Mesothelial cell of epicardium (in vitro differentiated cells): ENCODE data around the gene PPFIA4. TPM values are rescaled to one million over a fixed set of nuclear protein-coding genes. Genes with fewer than 3 reads are reported as not detected.

Source experiments
- DNase-seq, 2 experiments: peaks; one replicate each; pipeline ENCODE4 v3.0.0; 2021; ENCODE audit warnings: low spot score in 2 of 2; ENCODE audit not compliant: unreplicated experiment in 2 of 2
- H3K27ac Mint-ChIP-seq: 2 replicates; pipeline ENCODE4 v1.8.0; 2021; ENCODE audit warnings: mixed read lengths
- H3K27me3 Mint-ChIP-seq: 2 replicates; pipeline ENCODE4 v1.8.0; 2021; ENCODE audit warnings: low read depth, mixed read lengths
- H3K36me3 Mint-ChIP-seq: 2 replicates; pipeline ENCODE4 v1.8.0; 2021; ENCODE audit warnings: mixed read lengths
- H3K4me1 Mint-ChIP-seq: 2 replicates; pipeline ENCODE4 v1.8.0; 2021; ENCODE audit warnings: mixed read lengths
- H3K4me3 Mint-ChIP-seq: 2 replicates; pipeline ENCODE4 v1.8.0; 2021; ENCODE audit warnings: mild to moderate bottlenecking, moderate library complexity, mixed read lengths
- H3K9me3 Mint-ChIP-seq: 2 replicates; pipeline ENCODE4 v1.8.0; 2021; ENCODE audit warnings: mixed read lengths
- CTCF ChIP-seq: fragments of 200-600 bp; sonication (generic); IDR thresholded peaks from one replicate; pipeline ENCODE4 v1.5.0; 2021; ENCODE audit warnings: antibody characterized with exemption; ENCODE audit not compliant: unreplicated experiment
- total RNA-seq: library from RNA; stranded (reverse); gene quantifications from 3 replicates; pipeline ENCODE4 v1.2.1, GENCODE V29; 2021

PPFIA4 gene
- total RNA-seq, 1 donor from 2014 or later: 35.3 TPM

GRCh38 chr1:203124011-203124410 is 97.7 kb downstream of the PPFIA4 start:
- no peak overlapping the region for H3K4me3 Mint-ChIP-seq
- no peaks in the 10 kb centered on the region for H3K36me3 Mint-ChIP-seq
- no peaks in the 10 kb centered on the region for H3K9me3 Mint-ChIP-seq
- peak in 1 of 2 experiments; percentile 29 for DNase-seq
- H3K27ac Mint-ChIP-seq: no peak overlapping the region
- no peak for TF ChIP-seq CTCF
- peaks cover 54% of the 10 kb centered on the region for H3K4me1 Mint-ChIP-seq
- peaks cover 71% of the 10 kb centered on the region for H3K27me3 Mint-ChIP-seq

- Mint-ChIP-seq H3K27me3 (peaks cover 68% of the 10 kb centered on the region), H3K4me1 (peaks cover 54% of the 10 kb centered on the region), H3K27ac (no peak overlapping the region), H3K9me3 (no peaks in the 10 kb centered on the region), H3K36me3 (no peaks in the 10 kb centered on the region), H3K4me3 (no peak overlapping the region)
- no peak for DNase-seq
- no peak for TF ChIP-seq CTCF
These were observed 98.4 kb downstream of the PPFIA4 start for GRCh38 chr1:203124546-203125317.

GRCh38 chr1:203126151-203126865 is 100.0 kb downstream of the PPFIA4 start:
- no peak overlapping the region for H3K27ac Mint-ChIP-seq
- DNase-seq: peak in 1 of 2 experiments; percentile 36
- H3K27me3 Mint-ChIP-seq: peaks cover 55% of the 10 kb centered on the region
- peaks cover 48% of the 10 kb centered on the region for H3K4me1 Mint-ChIP-seq
- H3K36me3 Mint-ChIP-seq: no peaks in the 10 kb centered on the region
- no peaks in the 10 kb centered on the region for H3K9me3 Mint-ChIP-seq
- peak; percentile 44 for TF ChIP-seq CTCF
- H3K4me3 Mint-ChIP-seq: no peak overlapping the region

GRCh38 chr1:203126866-203127665 is 100.8 kb downstream of the PPFIA4 start:
- Mint-ChIP-seq H3K4me3 (peak overlapping the region; percentile 57), H3K9me3 (no peaks in the 10 kb centered on the region), H3K4me1 (peaks cover 43% of the 10 kb centered on the region), H3K36me3 (no peaks in the 10 kb centered on the region), H3K27me3 (peaks cover 49% of the 10 kb centered on the region), H3K27ac (peak overlapping the region; percentile 1)
- TF ChIP-seq CTCF: no peak
- DNase-seq: no peak

- H3K4me1 Mint-ChIP-seq: peaks cover 43% of the 10 kb centered on the region
- no peaks in the 10 kb centered on the region for H3K9me3 Mint-ChIP-seq
- no peaks in the 10 kb centered on the region for H3K36me3 Mint-ChIP-seq
- peak in 1 of 2 experiments; percentile 70 for DNase-seq
- no peak for TF ChIP-seq CTCF
- peak within 1 kb of the TSS; percentile 34 for H3K27ac Mint-ChIP-seq
- H3K27me3 Mint-ChIP-seq: peaks cover 46% of the 10 kb centered on the region
- H3K4me3 Mint-ChIP-seq: peak within 1 kb of the TSS; percentile 67
These were observed 101.6 kb downstream of the PPFIA4 start, which contains the start of gene ADORA1 for GRCh38 chr1:203127666-203128430. Gene ADORA1 (plus strand): TSS chr1:203127726. CDS start chr1:203128842, 1,116 bp downstream.
